WTC11 (cell line): Measurements from ENCODE around the gene APH1B. TPM values are rescaled to one million over a fixed set of nuclear protein-coding genes. Genes with fewer than 3 reads are reported as not detected.

Experiments used
- ATAC-seq: fragments of 200-7000 bp; cut with Tn5 transposase; 2 replicates; pipeline ENCODE4 v1.10.0; 2021; ENCODE audit warnings: mild to moderate bottlenecking, moderate library complexity
- CTCF ChIA-PET: fragments of 300-600 bp; sonication (Branson Sonifier 250); formaldehyde crosslinking; loops from one replicate; lab custom pipeline; 2021; ENCODE audit warnings: antibody characterized with exemption; lab: Charles Lee
- POLR2A ChIA-PET: fragments of 350-600 bp; sonication (Branson Sonifier 250); formaldehyde crosslinking; loops from one replicate; lab custom pipeline; 2021; ENCODE audit warnings: antibody characterized with exemption; lab: Charles Lee
- DNase-seq: peaks from one replicate; pipeline ENCODE4 v3.0.0; 2021; ENCODE audit warnings: low spot score
- H3K27ac Mint-ChIP-seq: 2 replicates; pipeline ENCODE4 v1.8.0; 2021; ENCODE audit warnings: mixed read lengths
- H3K27me3 Mint-ChIP-seq: 2 replicates; pipeline ENCODE4 v1.8.0; 2021; ENCODE audit warnings: low read depth, mild to moderate bottlenecking, moderate library complexity, mixed read lengths
- H3K36me3 Mint-ChIP-seq: 2 replicates; pipeline ENCODE4 v1.8.0; 2021; ENCODE audit warnings: mixed read lengths
- H3K4me1 Mint-ChIP-seq: 2 replicates; pipeline ENCODE4 v1.8.0; 2022; ENCODE audit warnings: mixed read lengths
- H3K4me3 Mint-ChIP-seq: 2 replicates; pipeline ENCODE4 v1.8.0; 2021; ENCODE audit warnings: mild to moderate bottlenecking, moderate library complexity, mixed read lengths
- H3K9me3 Mint-ChIP-seq: 2 replicates; pipeline ENCODE4 v1.8.0; 2021; ENCODE audit warnings: mixed read lengths
- ATF2 ChIP-seq: sonication (generic); formaldehyde crosslinking; IDR thresholded peaks from 2 replicates; pipeline ENCODE4 v1.8.1; 2022; ENCODE audit warnings: low read depth, missing genetic modification reagents, borderline replicate concordance
- CDX4 ChIP-seq: fragments of 250-450 bp; sonication (Bioruptor Pico); IDR thresholded peaks from 2 replicates; pipeline ENCODE4 v1.9.0; 2021; ENCODE audit warnings: moderate library complexity, mild to moderate bottlenecking, inconsistent platforms, borderline replicate concordance
- ESRRA ChIP-seq: sonication (generic); formaldehyde crosslinking; IDR thresholded peaks from 2 replicates; pipeline ENCODE4 v1.8.1; 2022; ENCODE audit warnings: mild to moderate bottlenecking, missing genetic modification reagents, borderline replicate concordance
- HMGA2 ChIP-seq: fragments of 250-450 bp; sonication (Bioruptor Pico); IDR thresholded peaks from 2 replicates; pipeline ENCODE4 v1.4.0; 2021; ENCODE audit warnings: mild to moderate bottlenecking, moderate library complexity
- SMAD4 ChIP-seq: sonication (generic); formaldehyde crosslinking; IDR thresholded peaks from 2 replicates; pipeline ENCODE4 v1.8.0; 2022; ENCODE audit warnings: mild to moderate bottlenecking, missing genetic modification reagents
- STAT6 ChIP-seq: sonication (generic); formaldehyde crosslinking; conservative IDR thresholded peaks from 2 replicates; pipeline ENCODE4 v1.8.1; 2023; ENCODE audit warnings: mild to moderate bottlenecking, low read depth, missing genetic modification reagents, moderate library complexity
- ZNF512 ChIP-seq: sonication (generic); formaldehyde crosslinking; IDR thresholded peaks from 2 replicates; pipeline ENCODE4 v1.8.1; 2022; ENCODE audit warnings: missing genetic modification reagents, borderline replicate concordance
- ZSCAN18 ChIP-seq: fragments of 250-450 bp; sonication (Bioruptor Pico); IDR thresholded peaks from 2 replicates; pipeline ENCODE4 v2.1.2; 2022; ENCODE audit warnings: mild to moderate bottlenecking, moderate library complexity
- total RNA-seq: library from RNA; stranded (reverse); gene quantifications from 3 replicates; pipeline ENCODE4 v1.2.3, GENCODE V29; 2021
- TF ChIP-seq, protein P1 (sequence below): sonication (generic); formaldehyde crosslinking; IDR thresholded peaks from 2 replicates; pipeline ENCODE4 v1.8.0; 2023; ENCODE audit warnings: missing genetic modification reagents, mild to moderate bottlenecking, borderline replicate concordance

The APH1B gene
- total RNA-seq, 1 experiment from 2014 or later, result 25.0 TPM

- H3K27me3 Mint-ChIP-seq, result no peaks in the 10 kb centered on the region
- POLR2A ChIA-PET, result interaction anchor here (0.7 to 1.1 kb wide), 2 partner anchors 45 to 98 kb away, joined by 3 to 5 read pairs; no protein-coding TSS in a partner anchor
- TF ChIP-seq, protein P1, sequence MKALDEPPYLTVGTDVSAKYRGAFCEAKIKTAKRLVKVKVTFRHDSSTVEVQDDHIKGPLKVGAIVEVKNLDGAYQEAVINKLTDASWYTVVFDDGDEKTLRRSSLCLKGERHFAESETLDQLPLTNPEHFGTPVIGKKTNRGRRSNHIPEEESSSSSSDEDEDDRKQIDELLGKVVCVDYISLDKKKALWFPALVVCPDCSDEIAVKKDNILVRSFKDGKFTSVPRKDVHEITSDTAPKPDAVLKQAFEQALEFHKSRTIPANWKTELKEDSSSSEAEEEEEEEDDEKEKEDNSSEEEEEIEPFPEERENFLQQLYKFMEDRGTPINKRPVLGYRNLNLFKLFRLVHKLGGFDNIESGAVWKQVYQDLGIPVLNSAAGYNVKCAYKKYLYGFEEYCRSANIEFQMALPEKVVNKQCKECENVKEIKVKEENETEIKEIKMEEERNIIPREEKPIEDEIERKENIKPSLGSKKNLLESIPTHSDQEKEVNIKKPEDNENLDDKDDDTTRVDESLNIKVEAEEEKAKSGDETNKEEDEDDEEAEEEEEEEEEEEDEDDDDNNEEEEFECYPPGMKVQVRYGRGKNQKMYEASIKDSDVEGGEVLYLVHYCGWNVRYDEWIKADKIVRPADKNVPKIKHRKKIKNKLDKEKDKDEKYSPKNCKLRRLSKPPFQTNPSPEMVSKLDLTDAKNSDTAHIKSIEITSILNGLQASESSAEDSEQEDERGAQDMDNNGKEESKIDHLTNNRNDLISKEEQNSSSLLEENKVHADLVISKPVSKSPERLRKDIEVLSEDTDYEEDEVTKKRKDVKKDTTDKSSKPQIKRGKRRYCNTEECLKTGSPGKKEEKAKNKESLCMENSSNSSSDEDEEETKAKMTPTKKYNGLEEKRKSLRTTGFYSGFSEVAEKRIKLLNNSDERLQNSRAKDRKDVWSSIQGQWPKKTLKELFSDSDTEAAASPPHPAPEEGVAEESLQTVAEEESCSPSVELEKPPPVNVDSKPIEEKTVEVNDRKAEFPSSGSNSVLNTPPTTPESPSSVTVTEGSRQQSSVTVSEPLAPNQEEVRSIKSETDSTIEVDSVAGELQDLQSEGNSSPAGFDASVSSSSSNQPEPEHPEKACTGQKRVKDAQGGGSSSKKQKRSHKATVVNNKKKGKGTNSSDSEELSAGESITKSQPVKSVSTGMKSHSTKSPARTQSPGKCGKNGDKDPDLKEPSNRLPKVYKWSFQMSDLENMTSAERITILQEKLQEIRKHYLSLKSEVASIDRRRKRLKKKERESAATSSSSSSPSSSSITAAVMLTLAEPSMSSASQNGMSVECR (CRISPR knock-in tag), result no peak
- TF ChIP-seq ESRRA (no peak), ZSCAN18 (CRISPR knock-in tag) (no peak)
- peaks cover 28% of the 10 kb centered on the region for H3K4me1 Mint-ChIP-seq
- peaks cover 21% of the 10 kb centered on the region for H3K36me3 Mint-ChIP-seq
- CTCF ChIA-PET, result interaction anchor here (0.5 to 1.3 kb wide), 4 partner anchors 8 to 208 kb away, joined by 3 to 5 read pairs (median 4); no protein-coding TSS in a partner anchor
- peaks cover 6% of the 10 kb centered on the region; the same call in 1 of the 2 replicates for H3K9me3 Mint-ChIP-seq
- 0 out of 2 replicates have a peak overlapping the region, but pooled peaks have one; percentile 25 for H3K4me3 Mint-ChIP-seq
- peak overlapping the region; percentile 81 for H3K27ac Mint-ChIP-seq
- ATAC-seq, result peak; percentile 68
- DNase-seq, result no peak
Observed at GRCh38 chr15:63255489-63255990, 21.9 kb upstream of the APH1B start.

DNA sequence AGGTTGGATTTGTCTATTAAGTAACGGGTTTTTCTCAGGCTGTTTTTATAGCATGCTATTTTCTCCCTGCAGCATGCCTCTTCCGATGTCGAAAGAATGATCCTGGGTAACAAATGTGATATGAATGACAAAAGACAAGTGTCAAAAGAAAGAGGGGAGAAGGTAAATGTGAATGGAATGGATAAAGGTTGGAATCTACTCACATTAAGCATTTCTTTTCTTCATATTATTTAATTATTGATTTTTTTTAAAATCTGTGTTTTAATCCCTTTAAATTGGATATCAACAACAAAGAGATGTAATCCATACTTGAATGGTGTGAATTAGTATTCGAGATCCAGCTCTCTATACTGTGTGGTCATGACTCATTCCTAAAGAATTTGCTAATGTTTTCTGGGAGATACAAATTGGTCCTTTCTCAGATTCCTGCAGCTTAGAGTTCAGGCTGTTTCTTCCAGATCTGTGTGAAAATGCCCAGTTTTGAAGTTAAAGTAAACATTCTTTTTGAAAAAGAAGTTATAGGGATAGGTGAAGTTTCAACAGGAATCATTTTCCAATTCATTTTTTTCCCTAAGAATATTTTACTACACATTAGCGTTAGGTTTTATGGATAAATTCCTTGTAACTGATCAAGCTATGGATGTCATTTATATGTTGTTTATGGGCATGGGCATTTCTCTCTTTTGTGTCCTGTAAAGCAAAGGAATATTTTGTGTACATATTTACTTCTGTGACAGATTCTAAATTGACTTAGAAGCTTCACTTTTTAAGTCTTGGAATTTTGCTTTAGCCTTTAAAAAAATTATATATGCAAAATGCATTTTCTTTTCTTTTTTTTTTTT, 20.8 kb upstream of the APH1B start:
- Mint-ChIP-seq H3K4me3 (peak overlapping the region; percentile 34), H3K9me3 (peaks cover 11% of the 10 kb centered on the region), H3K4me1 (peaks cover 28% of the 10 kb centered on the region), H3K27ac (peak overlapping the region; percentile 87), H3K36me3 (peaks cover 31% of the 10 kb centered on the region), H3K27me3 (no peaks in the 10 kb centered on the region)
- ChIA-PET POLR2A (no interaction called here), CTCF (interaction anchor here (1.0 kb wide), 1 partner anchor 9 kb away, joined by 3 read pairs; no protein-coding TSS in a partner anchor)
- TF ChIP-seq ATF2 (CRISPR knock-in tag), result no peak
- peak; percentile 89 for TF ChIP-seq HMGA2 (CRISPR knock-in tag)
- TF ChIP-seq ZNF512 (CRISPR knock-in tag), result no peak
- TF ChIP-seq CDX4 (CRISPR knock-in tag), result no peak
- TF ChIP-seq SMAD4 (CRISPR knock-in tag), result no peak
- TF ChIP-seq STAT6, result no peak
- peak; percentile 86 for ATAC-seq
- DNase-seq, result no peak
